Measurements from ENCODE around the gene APCDD1L. TPM values are rescaled to one million over a fixed set of nuclear protein-coding genes. Genes with fewer than 3 reads are reported as not detected.

The APCDD1L gene
- total and polyA plus RNA-seq, 2 experiments from 2014 or later = 16.6 to 25.6 TPM

DNA sequence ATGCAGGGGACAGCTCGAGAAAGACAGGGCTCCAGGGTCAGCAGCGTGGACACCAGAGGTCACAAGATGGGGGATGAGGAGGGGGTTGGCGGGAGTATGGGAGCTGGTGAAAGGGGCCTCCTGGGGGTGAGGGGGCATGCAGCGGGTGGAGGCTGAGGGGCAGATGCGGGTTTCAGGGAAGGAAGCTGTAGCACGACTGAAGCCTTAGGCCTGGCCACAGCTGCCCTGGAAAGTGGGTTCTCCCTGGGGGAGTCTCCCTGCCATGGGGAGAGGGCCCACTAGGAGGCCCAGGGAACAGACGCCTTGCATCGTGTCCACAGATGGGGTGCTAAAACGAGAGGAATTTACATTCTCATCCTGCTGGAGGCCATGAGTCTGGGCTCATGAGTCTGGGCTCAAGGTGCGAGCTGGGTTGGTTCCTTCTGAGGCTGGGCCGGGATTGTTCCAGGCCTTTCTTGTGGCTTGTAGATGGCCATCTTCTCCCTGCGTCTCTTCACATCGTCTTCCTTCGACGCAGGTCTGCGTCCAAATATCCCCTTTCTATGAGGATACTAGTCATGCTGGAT lies 18.0 kb downstream of the APCDD1L start:
- peaks cover 11% of the 10 kb centered on the region; the same call in 1 of the 2 replicates for H3F3A ChIP-seq (ENCODE audit: insufficient read depth)
- H3K4me2 ChIP-seq (ENCODE audit: unreplicated experiment) = no peak overlapping the region
- H2AFZ ChIP-seq = no peak overlapping the region
- WGBS, 2 experiments (ENCODE audit: low coverage in 1 of 2, low lambda C conversion rate in 2 of 2, missing lambda C conversion rate in 2 of 2) = 89 to 90% methylated on average over 13 to 16 of the region's 16 CpGs
- no peaks in the 10 kb centered on the region for H3K27me3 ChIP-seq (replicated peaks; ENCODE audit: insufficient read depth)
- no peaks in the 10 kb centered on the region for H3K9me3 ChIP-seq (ENCODE audit: low read depth)
- no peak overlapping the region for H3K9ac ChIP-seq
- H3K79me2 ChIP-seq (ENCODE audit: insufficient read depth) = no peaks in the 10 kb centered on the region
- no peak overlapping the region for H3K27ac ChIP-seq
- H3K4me1 ChIP-seq (ENCODE audit: insufficient read depth) = no peaks in the 10 kb centered on the region
- no peak for DNase-seq
- H4K20me1 ChIP-seq (ENCODE audit: insufficient read depth) = no peaks in the 10 kb centered on the region; the same call in 1 of the 2 replicates
- H3K9me2 ChIP-seq (ENCODE audit: insufficient read depth) = no peaks in the 10 kb centered on the region
- H3K36me3 ChIP-seq (ENCODE audit: low read depth) = no peaks in the 10 kb centered on the region
- TF ChIP-seq EZH2phosphoT487 (IDR thresholded peaks at IDR 0.05; ENCODE audit: insufficient read depth, low read depth) = no peak
- TF ChIP-seq EZH2 (IDR thresholded peaks at IDR 0.05; ENCODE audit: insufficient read depth, poor library complexity, severe bottlenecking) = no peak
- H3K4me3 ChIP-seq = no peak overlapping the region
- in situ Hi-C loops (cut with MboI) = loop anchor here (25.0 kb wide), 1 partner anchor 340 kb away; no protein-coding TSS in a partner anchor

- whole genome bisulfite sequencing, 2 experiments (ENCODE audit: low coverage in 1 of 2, low lambda C conversion rate in 2 of 2, missing lambda C conversion rate in 2 of 2) = 81% methylated on average over 6 of the region's 6 CpGs
- no peak overlapping the region for H3K4me2 ChIP-seq (ENCODE audit: unreplicated experiment)
- H3K27ac ChIP-seq = no peak overlapping the region
- no peaks in the 10 kb centered on the region for H3K9me3 ChIP-seq (ENCODE audit: low read depth)
- H3K27me3 ChIP-seq (replicated peaks; ENCODE audit: insufficient read depth) = no peaks in the 10 kb centered on the region
- in situ Hi-C loops (cut with MboI) = loop anchor here (25.0 kb wide), 1 partner anchor 341 kb away; no protein-coding TSS in a partner anchor
- TF ChIP-seq EZH2 (IDR thresholded peaks at IDR 0.05; ENCODE audit: insufficient read depth, poor library complexity, severe bottlenecking) (no peak), EZH2phosphoT487 (IDR thresholded peaks at IDR 0.05; ENCODE audit: insufficient read depth, low read depth) (no peak)
- H2AFZ ChIP-seq = no peak overlapping the region
- no peak for DNase-seq
- H3K4me3 ChIP-seq = no peak overlapping the region
- no peaks in the 10 kb centered on the region for H3K9me2 ChIP-seq (ENCODE audit: insufficient read depth)
- H4K20me1 ChIP-seq (ENCODE audit: insufficient read depth) = no peaks in the 10 kb centered on the region; the same call in 1 of the 2 replicates
- no peaks in the 10 kb centered on the region for H3K4me1 ChIP-seq (ENCODE audit: insufficient read depth)
- no peaks in the 10 kb centered on the region for H3K36me3 ChIP-seq (ENCODE audit: low read depth)
- peaks cover 11% of the 10 kb centered on the region; the same call in 1 of the 2 replicates for H3F3A ChIP-seq (ENCODE audit: insufficient read depth)
- H3K79me2 ChIP-seq (ENCODE audit: insufficient read depth) = no peaks in the 10 kb centered on the region
- H3K9ac ChIP-seq = no peak overlapping the region
Measured at GRCh38 chr20:58496429-58496769, 18.8 kb downstream of the APCDD1L start.

- Histone ChIP-seq H3F3A (ENCODE audit: insufficient read depth) (peaks cover 11% of the 10 kb centered on the region; the same call in 1 of the 2 replicates), H3K79me2 (ENCODE audit: insufficient read depth) (no peaks in the 10 kb centered on the region), H4K20me1 (ENCODE audit: insufficient read depth) (no peaks in the 10 kb centered on the region; the same call in 1 of the 2 replicates), H3K9me3 (ENCODE audit: low read depth) (no peaks in the 10 kb centered on the region), H3K9me2 (ENCODE audit: insufficient read depth) (no peaks in the 10 kb centered on the region), H3K4me2 (ENCODE audit: unreplicated experiment) (no peak overlapping the region), H3K36me3 (ENCODE audit: low read depth) (0 out of 2 replicates have a peak, but pooled peaks cover 3% of the 10 kb centered on the region), H3K9ac (no peak overlapping the region), H3K27ac (no peak overlapping the region), H3K4me3 (no peak overlapping the region), H3K4me1 (ENCODE audit: insufficient read depth) (no peaks in the 10 kb centered on the region), H3K27me3 (replicated peaks; ENCODE audit: insufficient read depth) (no peaks in the 10 kb centered on the region), H2AFZ (no peak overlapping the region)
- TF ChIP-seq EZH2phosphoT487 (IDR thresholded peaks at IDR 0.05; ENCODE audit: insufficient read depth, low read depth) = no peak
- in situ Hi-C loops (cut with MboI) = loop anchor here (25.0 kb wide), 1 partner anchor 341 kb away; no protein-coding TSS in a partner anchor
- WGBS, 2 experiments (ENCODE audit: low coverage in 1 of 2, low lambda C conversion rate in 2 of 2, missing lambda C conversion rate in 2 of 2) = 91% methylated on average over 12 to 15 of the region's 15 CpGs
- no peak for DNase-seq
Measured at GRCh38 chr20:58495623-58496428, 19.4 kb downstream of the APCDD1L start.

GRCh38 chr20:58494923-58495622 lies 20.1 kb downstream of the APCDD1L start:
- Histone ChIP-seq H3K4me1 (ENCODE audit: insufficient read depth) (no peaks in the 10 kb centered on the region), H3K79me2 (ENCODE audit: insufficient read depth) (no peaks in the 10 kb centered on the region), H3K27ac (no peak overlapping the region), H4K20me1 (ENCODE audit: insufficient read depth) (no peaks in the 10 kb centered on the region; the same call in 1 of the 2 replicates), H3K9ac (no peak overlapping the region), H3K9me3 (ENCODE audit: low read depth) (no peaks in the 10 kb centered on the region), H2AFZ (no peak overlapping the region), H3K36me3 (ENCODE audit: low read depth) (0 out of 2 replicates have a peak, but pooled peaks cover 5% of the 10 kb centered on the region), H3K27me3 (replicated peaks; ENCODE audit: insufficient read depth) (no peaks in the 10 kb centered on the region), H3F3A (ENCODE audit: insufficient read depth) (peaks cover 11% of the 10 kb centered on the region; the same call in 1 of the 2 replicates), H3K4me2 (ENCODE audit: unreplicated experiment) (no peak overlapping the region), H3K4me3 (no peak overlapping the region), H3K9me2 (ENCODE audit: insufficient read depth) (no peaks in the 10 kb centered on the region)
- in situ Hi-C loops (cut with MboI) = loop anchor here (25.0 kb wide), 1 partner anchor 342 kb away; no protein-coding TSS in a partner anchor
- 82% methylated on average over 13 of the region's 13 CpGs for WGBS, 2 experiments (ENCODE audit: low coverage in 1 of 2, low lambda C conversion rate in 2 of 2, missing lambda C conversion rate in 2 of 2)
- TF ChIP-seq EZH2phosphoT487 (IDR thresholded peaks at IDR 0.05; ENCODE audit: insufficient read depth, low read depth) (no peak), EZH2 (IDR thresholded peaks at IDR 0.05; ENCODE audit: insufficient read depth, poor library complexity, severe bottlenecking) (no peak)
- no peak for DNase-seq
